ENCODE results near the gene DDX42. TPM values are rescaled to one million over a fixed set of nuclear protein-coding genes. Genes with fewer than 3 reads are reported as not detected.

Gene DDX42
- total and polyA plus RNA-seq, 2 of the 13 experiments (the other 11 are each of a cell fraction or from before 2014, with no cell fraction given): 87.2 to 92.9 TPM

DNA sequence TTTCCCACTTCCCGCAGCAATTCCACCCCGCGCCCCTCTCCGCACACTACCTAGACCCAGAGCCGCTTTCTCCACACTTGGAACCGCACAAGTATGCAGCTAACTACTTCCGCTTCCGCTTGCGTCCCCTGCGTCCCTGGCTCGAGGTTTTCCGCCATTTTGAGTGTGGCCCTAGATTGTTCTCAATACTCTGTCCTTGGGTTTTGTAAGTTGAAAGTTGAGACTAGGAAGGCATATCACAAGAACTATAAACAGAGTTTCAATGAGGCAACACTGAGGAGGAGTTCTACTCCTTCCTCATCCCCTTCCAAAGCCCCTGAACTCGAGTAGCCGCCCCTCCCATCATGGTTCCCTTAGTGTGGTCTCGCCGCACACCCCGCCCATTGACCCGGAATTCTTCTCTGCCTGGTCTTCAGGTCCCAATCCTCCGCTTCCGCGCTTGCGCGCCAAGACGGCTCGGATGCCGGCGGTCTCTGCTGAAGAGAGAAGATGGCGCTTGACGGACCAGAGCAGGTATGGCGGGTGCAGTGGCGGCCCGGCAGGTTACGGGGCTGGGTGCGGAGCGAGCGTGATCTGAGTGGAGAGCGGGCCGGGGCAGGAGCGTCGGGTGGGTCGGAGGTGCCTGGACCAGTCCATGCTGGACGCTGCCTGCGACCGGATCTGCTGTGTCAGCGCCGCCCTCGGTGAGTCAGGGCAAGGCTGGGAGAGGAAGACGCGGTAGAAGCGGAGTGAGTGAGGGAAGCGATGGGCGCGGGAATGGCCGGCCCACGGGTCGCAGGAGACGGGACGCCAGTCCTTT, 53.2 kb downstream of the DDX42 start, which contains the start of the genes FTSJ3 and PSMC5 (continued):
- TF ChIP-seq, protein P1, sequence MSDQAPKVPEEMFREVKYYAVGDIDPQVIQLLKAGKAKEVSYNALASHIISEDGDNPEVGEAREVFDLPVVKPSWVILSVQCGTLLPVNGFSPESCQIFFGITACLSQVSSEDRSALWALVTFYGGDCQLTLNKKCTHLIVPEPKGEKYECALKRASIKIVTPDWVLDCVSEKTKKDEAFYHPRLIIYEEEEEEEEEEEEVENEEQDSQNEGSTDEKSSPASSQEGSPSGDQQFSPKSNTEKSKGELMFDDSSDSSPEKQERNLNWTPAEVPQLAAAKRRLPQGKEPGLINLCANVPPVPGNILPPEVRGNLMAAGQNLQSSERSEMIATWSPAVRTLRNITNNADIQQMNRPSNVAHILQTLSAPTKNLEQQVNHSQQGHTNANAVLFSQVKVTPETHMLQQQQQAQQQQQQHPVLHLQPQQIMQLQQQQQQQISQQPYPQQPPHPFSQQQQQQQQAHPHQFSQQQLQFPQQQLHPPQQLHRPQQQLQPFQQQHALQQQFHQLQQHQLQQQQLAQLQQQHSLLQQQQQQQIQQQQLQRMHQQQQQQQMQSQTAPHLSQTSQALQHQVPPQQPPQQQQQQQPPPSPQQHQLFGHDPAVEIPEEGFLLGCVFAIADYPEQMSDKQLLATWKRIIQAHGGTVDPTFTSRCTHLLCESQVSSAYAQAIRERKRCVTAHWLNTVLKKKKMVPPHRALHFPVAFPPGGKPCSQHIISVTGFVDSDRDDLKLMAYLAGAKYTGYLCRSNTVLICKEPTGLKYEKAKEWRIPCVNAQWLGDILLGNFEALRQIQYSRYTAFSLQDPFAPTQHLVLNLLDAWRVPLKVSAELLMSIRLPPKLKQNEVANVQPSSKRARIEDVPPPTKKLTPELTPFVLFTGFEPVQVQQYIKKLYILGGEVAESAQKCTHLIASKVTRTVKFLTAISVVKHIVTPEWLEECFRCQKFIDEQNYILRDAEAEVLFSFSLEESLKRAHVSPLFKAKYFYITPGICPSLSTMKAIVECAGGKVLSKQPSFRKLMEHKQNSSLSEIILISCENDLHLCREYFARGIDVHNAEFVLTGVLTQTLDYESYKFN (CRISPR knock-in tag; conservative IDR thresholded peaks at IDR 0.05): peak; percentile 53
- TF ChIP-seq YY1 (IDR thresholded peaks at IDR 0.05; ENCODE audit: insufficient read depth, insufficient replicate concordance, low read depth, low read length): peak; percentile 98
- TF ChIP-seq, protein P2, sequence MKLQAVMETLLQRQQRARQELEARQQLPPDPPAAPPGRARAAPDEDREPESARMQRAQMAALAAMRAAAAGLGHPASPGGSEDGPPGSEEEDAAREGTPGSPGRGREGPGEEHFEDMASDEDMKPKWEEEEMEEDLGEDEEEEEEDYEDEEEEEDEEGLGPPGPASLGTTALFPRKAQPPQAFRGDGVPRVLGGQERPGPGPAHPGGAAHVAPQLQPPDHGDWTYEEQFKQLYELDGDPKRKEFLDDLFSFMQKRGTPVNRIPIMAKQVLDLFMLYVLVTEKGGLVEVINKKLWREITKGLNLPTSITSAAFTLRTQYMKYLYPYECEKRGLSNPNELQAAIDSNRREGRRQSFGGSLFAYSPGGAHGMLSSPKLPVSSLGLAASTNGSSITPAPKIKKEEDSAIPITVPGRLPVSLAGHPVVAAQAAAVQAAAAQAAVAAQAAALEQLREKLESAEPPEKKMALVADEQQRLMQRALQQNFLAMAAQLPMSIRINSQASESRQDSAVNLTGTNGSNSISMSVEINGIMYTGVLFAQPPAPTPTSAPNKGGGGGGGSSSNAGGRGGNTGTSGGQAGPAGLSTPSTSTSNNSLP (IDR thresholded peaks at IDR 0.05; ENCODE audit: low read depth, low read length): no peak
- TF ChIP-seq PCBP2 (optimal IDR thresholded peaks at IDR 0.05; ENCODE audit: low read depth, low read length, poor library complexity, severe bottlenecking): no peak
- TF ChIP-seq SIN3A (IDR thresholded peaks at IDR 0.05; ENCODE audit: borderline replicate concordance, low read depth, low read length): peak; percentile 93; the same call in 1 of the 2 replicates
- peak; percentile 97 for TF ChIP-seq ATF7-NPFF (CRISPR knock-in tag; IDR thresholded peaks at IDR 0.05; ENCODE audit: low read depth)
- TF ChIP-seq, protein P3, sequence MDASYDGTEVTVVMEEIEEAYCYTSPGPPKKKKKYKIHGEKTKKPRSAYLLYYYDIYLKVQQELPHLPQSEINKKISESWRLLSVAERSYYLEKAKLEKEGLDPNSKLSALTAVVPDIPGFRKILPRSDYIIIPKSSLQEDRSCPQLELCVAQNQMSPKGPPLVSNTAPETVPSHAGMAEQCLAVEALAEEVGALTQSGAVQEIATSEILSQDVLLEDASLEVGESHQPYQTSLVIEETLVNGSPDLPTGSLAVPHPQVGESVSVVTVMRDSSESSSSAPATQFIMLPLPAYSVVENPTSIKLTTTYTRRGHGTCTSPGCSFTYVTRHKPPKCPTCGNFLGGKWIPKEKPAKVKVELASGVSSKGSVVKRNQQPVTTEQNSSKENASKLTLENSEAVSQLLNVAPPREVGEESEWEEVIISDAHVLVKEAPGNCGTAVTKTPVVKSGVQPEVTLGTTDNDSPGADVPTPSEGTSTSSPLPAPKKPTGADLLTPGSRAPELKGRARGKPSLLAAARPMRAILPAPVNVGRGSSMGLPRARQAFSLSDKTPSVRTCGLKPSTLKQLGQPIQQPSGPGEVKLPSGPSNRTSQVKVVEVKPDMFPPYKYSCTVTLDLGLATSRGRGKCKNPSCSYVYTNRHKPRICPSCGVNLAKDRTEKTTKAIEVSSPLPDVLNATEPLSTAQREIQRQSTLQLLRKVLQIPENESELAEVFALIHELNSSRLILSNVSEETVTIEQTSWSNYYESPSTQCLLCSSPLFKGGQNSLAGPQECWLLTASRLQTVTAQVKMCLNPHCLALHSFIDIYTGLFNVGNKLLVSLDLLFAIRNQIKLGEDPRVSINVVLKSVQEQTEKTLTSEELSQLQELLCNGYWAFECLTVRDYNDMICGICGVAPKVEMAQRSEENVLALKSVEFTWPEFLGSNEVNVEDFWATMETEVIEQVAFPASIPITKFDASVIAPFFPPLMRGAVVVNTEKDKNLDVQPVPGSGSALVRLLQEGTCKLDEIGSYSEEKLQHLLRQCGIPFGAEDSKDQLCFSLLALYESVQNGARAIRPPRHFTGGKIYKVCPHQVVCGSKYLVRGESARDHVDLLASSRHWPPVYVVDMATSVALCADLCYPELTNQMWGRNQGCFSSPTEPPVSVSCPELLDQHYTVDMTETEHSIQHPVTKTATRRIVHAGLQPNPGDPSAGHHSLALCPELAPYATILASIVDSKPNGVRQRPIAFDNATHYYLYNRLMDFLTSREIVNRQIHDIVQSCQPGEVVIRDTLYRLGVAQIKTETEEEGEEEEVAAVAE (CRISPR knock-in tag; IDR thresholded peaks at IDR 0.05; ENCODE audit: borderline replicate concordance): peak; percentile 77
- TF ChIP-seq ZNF124 (CRISPR knock-in tag; IDR thresholded peaks at IDR 0.05): peak; percentile 85
- TF ChIP-seq, protein P4, sequence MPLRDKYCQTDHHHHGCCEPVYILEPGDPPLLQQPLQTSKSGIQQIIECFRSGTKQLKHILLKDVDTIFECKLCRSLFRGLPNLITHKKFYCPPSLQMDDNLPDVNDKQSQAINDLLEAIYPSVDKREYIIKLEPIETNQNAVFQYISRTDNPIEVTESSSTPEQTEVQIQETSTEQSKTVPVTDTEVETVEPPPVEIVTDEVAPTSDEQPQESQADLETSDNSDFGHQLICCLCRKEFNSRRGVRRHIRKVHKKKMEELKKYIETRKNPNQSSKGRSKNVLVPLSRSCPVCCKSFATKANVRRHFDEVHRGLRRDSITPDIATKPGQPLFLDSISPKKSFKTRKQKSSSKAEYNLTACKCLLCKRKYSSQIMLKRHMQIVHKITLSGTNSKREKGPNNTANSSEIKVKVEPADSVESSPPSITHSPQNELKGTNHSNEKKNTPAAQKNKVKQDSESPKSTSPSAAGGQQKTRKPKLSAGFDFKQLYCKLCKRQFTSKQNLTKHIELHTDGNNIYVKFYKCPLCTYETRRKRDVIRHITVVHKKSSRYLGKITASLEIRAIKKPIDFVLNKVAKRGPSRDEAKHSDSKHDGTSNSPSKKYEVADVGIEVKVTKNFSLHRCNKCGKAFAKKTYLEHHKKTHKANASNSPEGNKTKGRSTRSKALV (CRISPR knock-in tag; IDR thresholded peaks at IDR 0.05): peak; percentile 94
- no peak for TF ChIP-seq SKI (IDR thresholded peaks at IDR 0.05; ENCODE audit: partially characterized antibody)
- TF ChIP-seq GFI1 (CRISPR knock-in tag; IDR thresholded peaks at IDR 0.05; ENCODE audit: borderline replicate concordance): no peak; the same call in 1 of the 2 replicates
- TF ChIP-seq, protein P5, sequence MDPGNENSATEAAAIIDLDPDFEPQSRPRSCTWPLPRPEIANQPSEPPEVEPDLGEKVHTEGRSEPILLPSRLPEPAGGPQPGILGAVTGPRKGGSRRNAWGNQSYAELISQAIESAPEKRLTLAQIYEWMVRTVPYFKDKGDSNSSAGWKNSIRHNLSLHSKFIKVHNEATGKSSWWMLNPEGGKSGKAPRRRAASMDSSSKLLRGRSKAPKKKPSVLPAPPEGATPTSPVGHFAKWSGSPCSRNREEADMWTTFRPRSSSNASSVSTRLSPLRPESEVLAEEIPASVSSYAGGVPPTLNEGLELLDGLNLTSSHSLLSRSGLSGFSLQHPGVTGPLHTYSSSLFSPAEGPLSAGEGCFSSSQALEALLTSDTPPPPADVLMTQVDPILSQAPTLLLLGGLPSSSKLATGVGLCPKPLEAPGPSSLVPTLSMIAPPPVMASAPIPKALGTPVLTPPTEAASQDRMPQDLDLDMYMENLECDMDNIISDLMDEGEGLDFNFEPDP (CRISPR knock-in tag; conservative IDR thresholded peaks at IDR 0.05): no peak
- peak; percentile 81; the same call in 1 of the 2 replicates for TF ChIP-seq ZBTB20 (CRISPR knock-in tag; IDR thresholded peaks at IDR 0.05; ENCODE audit: borderline replicate concordance, low read depth)
- peak; percentile 73; the same call in 1 of the 2 replicates for TF ChIP-seq ZNF546 (CRISPR knock-in tag; conservative IDR thresholded peaks at IDR 0.05)
